HG03280 (cell line): ENCODE results near the gene TEX22.
"Not testable (repeated sequence)": the region's sequence is repeated elsewhere in the genome, so short reads cannot be mapped to it uniquely, and the experiment has no call there.

Experiments
- ATAC-seq: cut with Tn5 transposase; IDR thresholded peaks from one replicate; pipeline ENCODE4 v1.9.1; 2021; ENCODE audit warnings: mild to moderate bottlenecking, moderate library complexity; ENCODE audit not compliant: unreplicated experiment

TEX22 gene, protein sequence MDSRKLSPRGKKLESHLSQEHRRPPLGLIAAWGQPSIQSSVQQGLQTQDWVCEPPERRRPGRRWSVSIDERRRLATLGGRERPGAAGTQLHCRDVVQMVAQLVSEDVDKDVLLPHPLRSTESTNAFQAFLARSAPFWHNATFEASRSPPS

GRCh38 chr14:105398044-105398725 lies at the start of gene TEX22:
TEX22 (plus strand) TSS chr14:105398538; CDS start chr14:105399341, 803 bp downstream.
- ATAC-seq: peak; percentile 81

- no peak for ATAC-seq
Measured at GRCh38 chr14:105348945-105349699, 49.2 kb upstream of the TEX22 start.

GRCh38 chr14:105349992-105350391 lies 48.3 kb upstream of the TEX22 start:
- no peak for ATAC-seq

- no peak for ATAC-seq
Measured at GRCh38 chr14:105350450-105351244, 47.7 kb upstream of the TEX22 start.

DNA sequence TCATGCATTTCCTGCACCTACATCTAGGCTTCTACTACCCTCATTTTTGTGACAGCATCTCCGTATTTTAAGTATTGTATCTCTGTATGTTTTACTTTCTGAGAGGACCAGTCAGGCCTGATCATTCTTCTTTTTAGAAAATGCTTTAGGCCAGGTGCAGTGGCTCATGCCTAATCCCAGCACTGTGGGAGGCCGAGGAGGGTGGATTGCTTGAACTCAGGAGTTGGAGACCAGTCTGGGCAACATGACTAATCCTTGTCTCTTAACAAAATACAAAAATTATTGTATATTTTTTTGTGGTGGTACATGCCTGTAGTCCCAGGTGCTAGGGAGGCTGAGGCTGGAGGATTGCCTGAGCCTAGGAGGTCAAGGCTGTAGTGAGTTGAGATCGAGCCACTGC lies 46.9 kb upstream of the TEX22 start:
- ATAC-seq: no peak

GRCh38 chr14:105351920-105352851 lies 46.2 kb upstream of the TEX22 start:
- ATAC-seq: peak; percentile 62

GRCh38 chr14:105353136-105353535 lies 45.2 kb upstream of the TEX22 start:
- ATAC-seq: no peak

GRCh38 chr14:105354541-105354940 lies 43.8 kb upstream of the TEX22 start:
- no peak for ATAC-seq

GRCh38 chr14:105355049-105355575 lies 43.2 kb upstream of the TEX22 start:
- no peak for ATAC-seq

DNA sequence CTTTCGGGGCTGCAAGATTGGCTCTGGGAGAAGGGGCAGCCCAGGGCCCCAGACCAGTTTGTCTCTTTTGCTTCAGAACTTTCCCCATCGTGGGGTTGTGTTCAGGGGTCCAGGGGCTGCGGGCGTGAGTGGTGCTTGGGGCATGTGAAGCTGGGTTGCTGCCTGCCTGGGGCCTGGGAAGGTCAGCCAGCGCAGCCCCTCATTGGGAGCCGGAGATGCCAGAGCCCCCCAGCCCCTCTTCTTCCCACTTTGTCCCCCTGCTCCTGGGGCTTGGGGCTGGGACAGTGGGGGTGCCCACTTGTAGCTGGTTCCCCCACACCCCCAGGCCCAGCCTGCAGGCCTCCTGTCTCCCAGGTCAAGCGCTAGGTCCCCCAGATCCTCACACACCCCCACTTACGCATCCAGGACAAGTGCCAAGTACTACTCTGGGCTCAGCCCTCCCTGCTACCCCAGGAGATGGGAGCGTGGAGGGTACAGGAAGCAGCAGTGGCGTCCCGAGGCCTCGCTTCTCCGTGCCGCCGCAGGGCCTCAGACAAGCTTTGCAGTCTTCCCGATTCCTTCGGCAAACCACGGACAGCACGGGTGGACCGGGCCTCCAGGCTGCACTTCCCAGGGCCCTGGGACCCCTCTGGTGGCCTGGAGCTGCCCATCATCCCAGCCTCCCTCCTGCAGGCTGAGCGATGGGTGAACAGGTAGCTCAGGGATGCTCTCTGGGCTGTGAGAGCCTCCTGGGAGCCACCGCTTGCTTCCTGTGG lies 42.3 kb upstream of the TEX22 start:
- no peak for ATAC-seq

DNA sequence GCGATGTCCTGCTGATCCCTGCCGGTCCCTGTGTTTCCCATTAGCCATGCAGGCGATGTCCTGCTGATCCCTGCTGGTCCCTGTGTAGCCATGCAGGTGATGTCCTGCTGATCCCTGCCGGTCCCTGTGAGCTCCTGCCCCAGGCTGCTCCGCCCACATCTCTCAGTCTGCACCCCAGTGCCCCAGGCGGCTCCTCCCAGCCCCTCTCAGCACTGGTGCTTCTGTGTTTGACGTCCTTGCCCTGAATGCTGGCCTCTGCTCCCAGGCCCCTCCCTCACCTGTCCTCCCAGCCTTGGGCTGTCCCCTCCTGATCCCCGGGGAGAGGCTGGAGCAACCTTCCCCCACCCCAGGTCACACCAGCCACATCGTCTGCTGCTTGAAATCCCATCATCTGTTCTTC lies 41.4 kb upstream of the TEX22 start:
- ATAC-seq: no peak

- ATAC-seq: no peak
Measured at GRCh38 chr14:105357626-105358025, 40.7 kb upstream of the TEX22 start.

DNA sequence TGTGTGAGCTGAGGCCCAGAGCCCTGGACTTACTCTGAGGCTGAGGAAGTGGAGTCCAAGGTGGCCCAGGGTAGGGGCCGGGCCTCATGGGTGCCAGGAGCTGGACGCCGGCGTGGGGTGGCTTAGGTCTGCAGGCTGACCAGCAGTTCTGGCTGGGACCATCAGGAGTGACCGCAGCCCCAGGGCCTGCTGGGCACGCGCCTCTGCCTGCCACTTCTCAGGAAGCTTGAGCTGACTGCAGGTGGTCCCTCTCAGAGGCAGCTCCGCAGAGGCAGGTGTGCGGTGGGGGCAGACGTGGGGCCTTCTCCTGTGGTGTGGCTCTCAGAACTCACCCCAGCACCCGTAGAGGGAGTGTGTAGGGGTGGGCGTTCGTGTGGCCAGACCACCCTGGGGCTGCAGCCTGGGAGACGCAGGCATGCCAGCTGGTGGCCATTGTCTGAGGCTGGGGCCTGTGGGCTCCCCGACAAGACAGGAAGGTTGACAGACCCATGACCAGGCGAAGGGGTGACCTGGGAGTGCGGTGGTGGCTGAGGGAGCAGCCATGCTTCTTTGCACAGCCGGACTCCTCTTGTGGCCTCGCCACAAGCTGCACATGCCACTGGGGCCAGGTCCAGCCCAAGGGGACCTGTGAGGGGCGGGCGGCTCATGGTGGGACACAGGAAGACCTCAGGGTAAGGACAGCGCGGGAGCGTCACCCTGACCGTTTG lies 40.0 kb upstream of the TEX22 start:
- no peak for ATAC-seq

GRCh38 chr14:105358943-105359342 lies 39.4 kb upstream of the TEX22 start:
- ATAC-seq: no peak

DNA sequence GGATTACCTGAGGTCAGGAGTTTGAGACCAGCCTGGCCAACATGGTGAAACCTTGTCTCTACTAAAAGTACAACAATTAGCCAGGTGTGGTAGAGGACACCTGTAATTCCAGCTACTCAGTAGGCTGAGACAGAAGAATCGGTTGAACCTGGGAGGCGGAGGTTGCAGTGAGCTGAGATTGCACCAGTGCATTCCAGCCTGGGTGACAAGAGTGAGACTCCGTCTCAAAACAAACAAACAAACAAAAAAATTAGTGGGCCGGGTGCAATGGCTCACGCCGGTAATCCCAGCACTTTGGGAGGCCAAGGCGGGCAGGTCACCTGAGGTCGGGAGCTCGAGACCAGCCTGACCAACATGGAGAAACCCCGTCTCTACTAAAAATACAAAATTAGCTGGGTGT lies 36.9 kb upstream of the TEX22 start:
- ATAC-seq: not testable (repeated sequence)

DNA sequence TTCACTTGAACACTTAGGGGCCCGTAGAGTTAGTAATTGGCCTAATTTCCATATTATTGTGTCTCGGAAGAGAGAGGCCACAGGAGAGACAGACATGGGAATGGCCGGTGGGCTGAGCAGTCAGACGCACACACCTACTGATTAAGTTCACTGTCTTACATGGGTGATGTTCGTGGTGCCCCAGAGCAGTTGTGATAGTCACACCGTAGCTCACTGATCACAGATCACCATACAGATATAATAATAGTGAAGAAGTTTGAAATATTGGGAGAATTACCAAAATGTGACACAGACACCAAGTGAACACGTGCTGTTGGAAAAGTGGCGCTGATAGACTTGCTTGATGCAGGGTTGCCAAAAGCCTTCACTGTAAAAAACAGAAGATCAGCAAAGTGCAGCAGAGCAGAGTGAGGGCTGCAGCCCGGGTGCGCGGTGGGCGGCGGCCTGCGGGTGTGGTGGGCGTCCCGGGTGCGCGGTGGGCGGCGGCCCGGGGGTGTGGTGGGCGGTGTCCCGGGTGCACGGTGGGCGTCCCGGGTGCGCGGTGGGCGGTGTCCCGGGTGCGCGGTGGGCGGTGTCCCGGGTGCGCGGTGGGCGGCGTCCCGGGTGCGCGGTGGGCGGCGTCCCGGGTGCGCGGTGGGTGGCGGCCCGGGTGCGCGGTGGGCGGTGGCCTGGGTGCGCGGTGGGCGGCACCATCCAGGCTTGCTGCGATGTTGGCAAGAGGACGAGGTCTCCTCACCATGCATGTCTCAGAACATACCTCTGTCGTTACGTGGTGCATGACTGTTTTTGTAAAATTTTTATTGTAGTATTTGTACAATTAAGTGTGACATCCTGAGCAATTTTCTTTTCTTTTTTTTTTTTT lies 34.3 kb upstream of the TEX22 start:
- ATAC-seq: no peak

DNA sequence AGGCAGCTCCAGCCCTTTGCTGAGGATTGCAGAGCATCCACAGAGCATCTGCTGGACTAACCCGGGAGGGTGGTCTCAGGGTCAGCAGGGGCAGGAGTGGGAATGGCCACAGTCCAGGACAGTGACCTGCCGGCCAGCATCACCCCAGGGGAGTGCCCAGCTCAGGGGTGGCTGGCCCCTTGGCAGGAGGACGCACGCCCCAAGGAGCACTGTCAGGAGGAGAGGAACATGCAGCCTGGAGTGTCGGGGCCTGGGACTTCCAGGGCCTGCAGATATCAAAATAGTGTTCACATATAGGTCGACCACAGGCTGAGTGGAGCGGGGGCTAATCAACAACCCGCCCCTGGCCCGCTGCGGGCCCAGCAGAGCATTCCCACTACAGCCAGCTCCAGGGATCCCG lies 33.2 kb upstream of the TEX22 start:
- ATAC-seq: no peak

DNA sequence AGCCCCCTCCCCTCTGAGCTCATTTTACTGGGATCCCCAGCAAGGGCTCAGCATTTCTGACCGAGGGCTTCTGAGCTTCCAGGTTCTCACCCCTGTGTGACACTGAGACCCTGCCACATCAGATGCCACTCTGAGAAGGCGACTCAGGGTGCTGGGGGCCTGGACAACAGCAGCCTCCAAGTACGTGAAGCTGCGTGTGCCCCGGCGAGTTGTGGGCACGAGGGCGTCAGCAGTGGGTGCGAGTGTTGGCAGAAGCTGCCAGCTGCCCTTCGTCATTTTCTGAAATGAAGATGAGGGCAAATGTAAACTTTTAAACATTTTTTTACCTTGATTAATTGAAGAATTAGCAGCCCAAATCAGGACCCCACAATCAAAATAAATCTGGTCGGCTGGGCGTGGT lies 32.7 kb upstream of the TEX22 start:
- ATAC-seq: no peak
